C4-2B (cell line): ENCODE data around the gene NUP98.

Experiments
- ZFX ChIP-seq: fragments of 450-650 bp; IDR thresholded peaks from 2 replicates; pipeline ENCODE4 v1.6.1; 2017
- TF ChIP-seq, protein P1 (sequence below): fragments of 450-650 bp; conservative IDR thresholded peaks from 2 replicates; pipeline ENCODE4 v1.5.1; 2017; ENCODE audit warnings: mild to moderate bottlenecking

DNA sequence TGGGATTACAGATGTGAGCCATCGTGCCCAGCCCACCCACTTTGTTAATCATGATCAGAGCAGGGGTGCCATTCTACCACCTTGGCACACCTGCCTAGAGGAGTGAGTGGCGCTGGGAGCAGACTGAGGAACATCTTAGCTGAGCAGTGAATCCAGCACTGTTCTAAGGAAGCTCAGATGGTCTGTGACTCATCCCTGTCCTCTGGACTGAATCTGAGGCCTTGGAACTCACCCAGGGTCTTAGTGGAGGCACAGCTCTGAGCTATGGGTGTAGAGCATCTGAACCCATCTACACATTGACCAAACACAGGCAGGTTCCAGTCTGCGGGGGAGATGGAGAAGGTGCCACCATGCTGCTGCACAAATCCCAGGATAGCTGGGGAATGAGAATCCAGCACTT, 25.9 kb upstream of the NUP98 start:
- TF ChIP-seq, protein P1, sequence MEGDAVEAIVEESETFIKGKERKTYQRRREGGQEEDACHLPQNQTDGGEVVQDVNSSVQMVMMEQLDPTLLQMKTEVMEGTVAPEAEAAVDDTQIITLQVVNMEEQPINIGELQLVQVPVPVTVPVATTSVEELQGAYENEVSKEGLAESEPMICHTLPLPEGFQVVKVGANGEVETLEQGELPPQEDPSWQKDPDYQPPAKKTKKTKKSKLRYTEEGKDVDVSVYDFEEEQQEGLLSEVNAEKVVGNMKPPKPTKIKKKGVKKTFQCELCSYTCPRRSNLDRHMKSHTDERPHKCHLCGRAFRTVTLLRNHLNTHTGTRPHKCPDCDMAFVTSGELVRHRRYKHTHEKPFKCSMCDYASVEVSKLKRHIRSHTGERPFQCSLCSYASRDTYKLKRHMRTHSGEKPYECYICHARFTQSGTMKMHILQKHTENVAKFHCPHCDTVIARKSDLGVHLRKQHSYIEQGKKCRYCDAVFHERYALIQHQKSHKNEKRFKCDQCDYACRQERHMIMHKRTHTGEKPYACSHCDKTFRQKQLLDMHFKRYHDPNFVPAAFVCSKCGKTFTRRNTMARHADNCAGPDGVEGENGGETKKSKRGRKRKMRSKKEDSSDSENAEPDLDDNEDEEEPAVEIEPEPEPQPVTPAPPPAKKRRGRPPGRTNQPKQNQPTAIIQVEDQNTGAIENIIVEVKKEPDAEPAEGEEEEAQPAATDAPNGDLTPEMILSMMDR = no peak
- TF ChIP-seq ZFX = no peak
